OCI-LY7 (cell line): ENCODE results near the gene SLC8B1. TPM values are rescaled to one million over a fixed set of nuclear protein-coding genes. Genes with fewer than 3 reads are reported as not detected.

Experiments used
- BruUV-seq: library from RNA; stranded (reverse); fragments of 400-500 nt; replicated peaks from 2 replicates; lab custom pipeline; 2021; lab: Mats Ljungman, UMichigan
- CTCF ChIA-PET: fragments of 300-600 bp; sonication (Branson Sonifier 250); formaldehyde crosslinking; loops from one replicate; lab custom pipeline; 2022; ENCODE audit warnings: antibody characterized with exemption; ENCODE audit not compliant: unreplicated experiment; lab: Charles Lee
- POLR2A ChIA-PET: fragments of 300-600 bp; sonication (Branson Sonifier 250); formaldehyde crosslinking; loops from one replicate; lab custom pipeline; 2022; ENCODE audit warnings: antibody characterized with exemption; lab: Charles Lee
- DNase-seq: peaks from one replicate; pipeline ENCODE4 v3.0.0-alpha.2; 2015; ENCODE audit warnings: low spot score
- H2AFZ ChIP-seq: fragments of 200-600 bp; sonication (generic), shearing (Covaris generic); 2 replicates; pipeline ENCODE4 v1.6.1; 2014; ENCODE audit warnings: mild to moderate bottlenecking, antibody characterized with exemption, low read length, moderate library complexity
- H3K27ac ChIP-seq: fragments of 200-600 bp; sonication (generic); 2 replicates; pipeline ENCODE4 v1.5.1; 2014; ENCODE audit warnings: mixed run types, low read depth, mild to moderate bottlenecking, moderate library complexity, low read length, inconsistent platforms; ENCODE audit not compliant: poor library complexity, severe bottlenecking
- H3K36me3 ChIP-seq: fragments of 200-600 bp; sonication (generic); 2 replicates; pipeline ENCODE4 v1.6.1; 2014; ENCODE audit warnings: mild to moderate bottlenecking, antibody characterized with exemption, low read length, moderate library complexity, mixed read lengths; ENCODE audit not compliant: insufficient read depth
- H3K4me1 ChIP-seq: fragments of 200-600 bp; sonication (generic); 2 replicates; pipeline ENCODE4 v1.5.1; 2014; ENCODE audit warnings: mild to moderate bottlenecking, low read length; ENCODE audit not compliant: insufficient read depth, poor library complexity, severe bottlenecking
- H3K4me2 ChIP-seq: fragments of 200-600 bp; sonication (generic); 2 replicates; pipeline ENCODE4 v1.6.1; 2014; ENCODE audit warnings: mild to moderate bottlenecking, low read length
- H3K4me3 ChIP-seq: fragments of 200-600 bp; sonication (generic); 2 replicates; pipeline ENCODE4 v1.5.1; 2014; ENCODE audit warnings: mild to moderate bottlenecking, low read depth, low read length; ENCODE audit not compliant: poor library complexity, severe bottlenecking
- H3K79me2 ChIP-seq: fragments of 200-600 bp; sonication (generic); 2 replicates; pipeline ENCODE4 v1.6.1; 2016; ENCODE audit warnings: low read depth, mild to moderate bottlenecking, low read length, moderate library complexity, mixed read lengths; ENCODE audit not compliant: insufficient read depth
- H3K9me2 ChIP-seq: fragments of 200-600 bp; sonication (generic); 2 replicates; pipeline ENCODE4 v1.6.1; 2016; ENCODE audit warnings: mild to moderate bottlenecking, low read length, mixed read lengths; ENCODE audit not compliant: insufficient read depth
- H3K9me3 ChIP-seq: fragments of 200-600 bp; sonication (generic); 2 replicates; pipeline ENCODE4 v1.6.1; 2014; ENCODE audit warnings: mild to moderate bottlenecking, mixed run types, low read length, mixed read lengths
- H4K20me1 ChIP-seq: fragments of 200-600 bp; sonication (generic); 2 replicates; pipeline ENCODE4 v1.6.1; 2014; ENCODE audit warnings: mild to moderate bottlenecking, antibody characterized with exemption, low read length, moderate library complexity, mixed read lengths; ENCODE audit not compliant: insufficient read depth
- EZH2phosphoT487 ChIP-seq: fragments of 200-600 bp; sonication (generic); IDR thresholded peaks from 2 replicates; pipeline ENCODE4 v1.6.1; 2018; ENCODE audit warnings: low read depth, borderline replicate concordance, mild to moderate bottlenecking, mixed run types, antibody characterized with exemption, low read length, moderate library complexity, mixed read lengths
- intact Hi-C: fragments of 100-400 bp; cut with micrococcal nuclease; formaldehyde crosslinking; loops from one replicate; pipeline ENCODE4 v1.10.0; 2022; ENCODE audit not compliant: unreplicated experiment
- total RNA-seq, 2 experiments: library from RNA; depleted of rRNA in 1 of 2; stranded (reverse); fragments of >200 nt in 1 of 2; shearing (Covaris generic) in 1 of 2; gene quantifications; 2 replicates each; pipeline ENCODE4 v1.2.3, GENCODE V29; 2014 to 2022
- TF ChIP-seq, protein P1 (sequence below): fragments of 200-600 bp; sonication (generic); conservative IDR thresholded peaks from 2 replicates; pipeline ENCODE4 v1.5.1; 2014; ENCODE audit warnings: mild to moderate bottlenecking, antibody characterized with exemption, low read length, moderate library complexity, mixed read lengths

The SLC8B1 gene
- total RNA-seq, 2 experiments from 2014 or later: 47.1 to 57.2 TPM

GRCh38 chr12:113299619-113300237, 35.2 kb downstream of the SLC8B1 start:
- no peak for TF ChIP-seq EZH2phosphoT487
- TF ChIP-seq, protein P1, sequence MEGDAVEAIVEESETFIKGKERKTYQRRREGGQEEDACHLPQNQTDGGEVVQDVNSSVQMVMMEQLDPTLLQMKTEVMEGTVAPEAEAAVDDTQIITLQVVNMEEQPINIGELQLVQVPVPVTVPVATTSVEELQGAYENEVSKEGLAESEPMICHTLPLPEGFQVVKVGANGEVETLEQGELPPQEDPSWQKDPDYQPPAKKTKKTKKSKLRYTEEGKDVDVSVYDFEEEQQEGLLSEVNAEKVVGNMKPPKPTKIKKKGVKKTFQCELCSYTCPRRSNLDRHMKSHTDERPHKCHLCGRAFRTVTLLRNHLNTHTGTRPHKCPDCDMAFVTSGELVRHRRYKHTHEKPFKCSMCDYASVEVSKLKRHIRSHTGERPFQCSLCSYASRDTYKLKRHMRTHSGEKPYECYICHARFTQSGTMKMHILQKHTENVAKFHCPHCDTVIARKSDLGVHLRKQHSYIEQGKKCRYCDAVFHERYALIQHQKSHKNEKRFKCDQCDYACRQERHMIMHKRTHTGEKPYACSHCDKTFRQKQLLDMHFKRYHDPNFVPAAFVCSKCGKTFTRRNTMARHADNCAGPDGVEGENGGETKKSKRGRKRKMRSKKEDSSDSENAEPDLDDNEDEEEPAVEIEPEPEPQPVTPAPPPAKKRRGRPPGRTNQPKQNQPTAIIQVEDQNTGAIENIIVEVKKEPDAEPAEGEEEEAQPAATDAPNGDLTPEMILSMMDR: no peak
- H3K4me1 ChIP-seq: no peaks in the 10 kb centered on the region
- no peaks in the 10 kb centered on the region for H3K9me3 ChIP-seq
- no peak overlapping the region for H3K4me3 ChIP-seq
- H3K27ac ChIP-seq: no peak overlapping the region
- CTCF ChIA-PET: no interaction called here
- no peak overlapping the region for H2AFZ ChIP-seq
- H3K4me2 ChIP-seq: no peak overlapping the region
- H3K36me3 ChIP-seq: peaks cover 96% of the 10 kb centered on the region
- BruUV-seq: no TSS peak
- POLR2A ChIA-PET: no interaction called here
- H3K79me2 ChIP-seq: no peaks in the 10 kb centered on the region
- H3K9me2 ChIP-seq: no peaks in the 10 kb centered on the region
- DNase-seq: no peak
- H4K20me1 ChIP-seq: no peaks in the 10 kb centered on the region
- intact Hi-C loops: no loop called here

- POLR2A ChIA-PET: no interaction called here
These were observed 35.9 kb downstream of the SLC8B1 start for GRCh38 chr12:113298861-113299545.

DNA sequence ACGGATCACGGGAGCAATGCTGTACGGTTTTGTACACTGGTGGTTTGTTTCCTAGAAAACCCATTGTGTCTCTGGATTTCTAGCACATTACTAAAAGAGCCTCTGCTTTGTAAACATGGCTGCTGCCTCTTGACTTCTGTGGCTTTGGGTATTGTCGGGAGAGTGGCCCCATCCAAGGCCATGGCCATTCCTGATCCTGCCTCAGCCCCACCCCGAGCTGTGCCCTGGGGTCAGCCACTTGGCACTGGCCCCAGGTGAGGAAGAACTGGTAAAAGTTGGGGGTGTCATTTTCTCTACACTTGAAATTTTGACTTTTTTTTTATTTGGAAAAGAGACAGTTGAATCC, 36.5 kb downstream of the SLC8B1 start:
- BruUV-seq: no TSS peak

More at GRCh38 chr12:113298861-113299545, 35.9 kb downstream of the SLC8B1 start:
- H3K36me3 ChIP-seq: peaks cover 96% of the 10 kb centered on the region
- no peak overlapping the region for H3K4me3 ChIP-seq
- intact Hi-C loops: no loop called here
- CTCF ChIA-PET: no interaction called here
- H3K4me1 ChIP-seq: no peaks in the 10 kb centered on the region
- no peaks in the 10 kb centered on the region for H3K9me2 ChIP-seq
- H3K27ac ChIP-seq: no peak overlapping the region
- H3K4me2 ChIP-seq: no peak overlapping the region
- H3K79me2 ChIP-seq: no peaks in the 10 kb centered on the region
- no peak overlapping the region for H2AFZ ChIP-seq
- TSS peak; percentile 64 for BruUV-seq
- no peaks in the 10 kb centered on the region for H4K20me1 ChIP-seq
- TF ChIP-seq EZH2phosphoT487: no peak
- H3K9me3 ChIP-seq: no peaks in the 10 kb centered on the region
- no peak for DNase-seq

More for the DNA sequence above, 36.5 kb downstream of the SLC8B1 start:
- intact Hi-C loops: no loop called here
- CTCF ChIA-PET: no interaction called here
- no peak overlapping the region for H3K4me3 ChIP-seq
- H3K79me2 ChIP-seq: no peaks in the 10 kb centered on the region
- no peak for DNase-seq
- no peaks in the 10 kb centered on the region for H3K9me3 ChIP-seq
- H3K4me1 ChIP-seq: no peaks in the 10 kb centered on the region
- peaks cover 96% of the 10 kb centered on the region for H3K36me3 ChIP-seq
- no peak for TF ChIP-seq EZH2phosphoT487
- TF ChIP-seq, protein P1: no peak
- no peaks in the 10 kb centered on the region for H4K20me1 ChIP-seq
- H2AFZ ChIP-seq: no peak overlapping the region
- H3K4me2 ChIP-seq: no peak overlapping the region
- POLR2A ChIA-PET: no interaction called here
- no peaks in the 10 kb centered on the region for H3K9me2 ChIP-seq
- no peak overlapping the region for H3K27ac ChIP-seq
